Adrenal gland (tissue), 12 donors: ENCODE results near the gene ATXN1. TPM values are rescaled to one million over a fixed set of nuclear protein-coding genes. Genes with fewer than 3 reads are reported as not detected.

Source experiments
- DNase-seq, 7 donors: peaks; one replicate each; pipeline ENCODE4 v3.0.0-alpha.2; 2019 to 2020
- H3K27ac ChIP-seq, 5 donors: fragments of 200-600 bp; sonication (generic) in 4 of 5; 1 replicate in 3 of 5; 2 replicates in 2 of 5; pipeline versions ENCODE4 v1.5.1 to v1.8.0; 2016 to 2020; ENCODE audit warnings: mild to moderate bottlenecking in 1 of 5
- H3K27me3 ChIP-seq: fragments of 200-600 bp; 2 replicates; pipeline ENCODE4 v1.8.0; 2021
- H3K36me3 ChIP-seq, 2 donors: fragments of 200-600 bp; replicated peaks in 1 of 2; 1 replicate in 1 of 2; 2 replicates in 1 of 2; pipeline versions ENCODE4 v1.5.1 to v1.8.0; 2018 to 2022
- H3K4me1 ChIP-seq, 2 donors: fragments of 200-600 bp; replicated peaks in 1 of 2; 1 replicate in 1 of 2; 2 replicates in 1 of 2; pipeline versions ENCODE4 v1.5.1 to v1.8.0; 2018 to 2021
- H3K4me3 ChIP-seq, 4 donors: fragments of 200-600 bp; sonication (generic) in 3 of 4; one replicate each; pipeline ENCODE4 v1.5.1; 2016 to 2018
- H3K9me3 ChIP-seq, 3 donors: fragments of 200-600 bp; sonication (generic) in 1 of 3; replicated peaks in 1 of 3; 1 replicate in 2 of 3; 2 replicates in 1 of 3; pipeline versions ENCODE4 v1.5.1 to v1.8.0; 2016 to 2021
- POLR2A ChIP-seq, 2 donors: fragments of 450-650 bp; IDR thresholded peaks; one replicate each; pipeline ENCODE4 v1.6.1; 2017; ENCODE audit warnings: antibody characterized with exemption in 2 of 2, mild to moderate bottlenecking in 2 of 2, moderate library complexity in 1 of 2
- WGBS, 4 donors: extraction: QIAGEN DNeasy Blood & Tissue Kit in 2 of 4; methylation state at CpG; one replicate each; pipeline versions ENCODE4 v1.1.5 to v1.1.7; 2013 to 2017; 5-methylcytosine and 5-hydroxymethylcytosine counted together
- intact Hi-C, 2 donors: fragments of 100-400 bp; cut with DNase I; formaldehyde crosslinking; loops; one replicate each; pipeline versions ENCODE4 v1.14.1 to v1.15.0; 2022 to 2023
- polyA plus RNA-seq, 3 donors: library from polyadenylated mRNA; stranded (reverse); fragments of 200-250 nt in 2 of 3; fragments of 350-450 nt in 1 of 3; fragmentation: Illumina TruSeq in 1 of 3; extraction: RNeasy Lipid Tissue Mini Kit (QIAGEN cat#74804) in 1 of 3; gene quantifications; one replicate each; pipeline ENCODE4 v1.2.3, GENCODE V29; 2013 to 2014
- total RNA-seq, 9 donors: library from RNA; depleted of rRNA in 4 of 9; stranded (reverse); fragments of >200 nt in 4 of 9; fragments of 120-200 nt in 1 of 9; fragmentation: NEBNext Ultra II Directional in 1 of 9; extraction: Animal tissue kit (Norgen Biotek cat#: 25700) in 1 of 9; gene quantifications; one replicate each; pipeline versions ENCODE4 v1.1.0 to v1.2.4, GENCODE V29; 2013 to 2023
- TF ChIP-seq, protein P1 (sequence below), 6 experiments: fragments of 450-650 bp in 4 of 6; fragments of 200-600 bp in 2 of 6; sonication (generic) in 1 of 6; IDR thresholded peaks; 1 replicate in 5 of 6; 2 replicates in 1 of 6; pipeline versions ENCODE4 v1.5.1 to v1.8.0; 2016 to 2021; ENCODE audit warnings: antibody characterized with exemption in 6 of 6, mild to moderate bottlenecking in 2 of 6, moderate library complexity in 1 of 6
- donor health status: healthy with polysubstance abuse.
- donor health status: Bipolar disorder and iron deficiency.
- donor health status: DM: yes; HTN: yes; CAD: no.
- donor health status: DM: no; HTN: no; CAD: no.
- donor health status: DM: no; HTN: no; CAD: no.
- donor health status: DM: yes; HTN: yes; CAD: no.

ATXN1 gene
- total and polyA plus RNA-seq, 12 donors, result 3.4 to 51.3 (median 25.4) TPM

DNA sequence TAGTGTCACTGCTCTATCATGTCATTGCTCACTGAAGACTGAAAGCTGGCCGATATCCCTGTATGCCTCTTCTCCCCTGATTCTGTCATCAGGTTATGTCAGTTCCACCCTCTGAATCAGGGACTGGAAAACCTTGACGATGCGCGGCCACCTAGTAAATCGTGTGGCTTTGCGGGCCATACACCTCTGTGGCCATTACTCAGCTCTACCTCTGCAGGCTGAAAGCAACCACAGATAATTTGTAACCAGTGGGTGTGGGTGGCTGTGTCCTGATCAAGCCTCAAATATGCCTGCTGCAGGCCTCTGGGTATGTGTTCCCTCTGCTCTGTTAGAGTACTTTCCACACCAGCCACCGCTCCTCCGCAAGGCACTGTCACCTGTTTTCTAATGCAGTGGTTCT, 417.7 kb downstream of the ATXN1 start:
- intact Hi-C loops, result no loop called here
- Histone ChIP-seq H3K27me3 (no peaks in the 10 kb centered on the region), H3K9me3 (no peaks in the 10 kb centered on the region), H3K27ac (no peak overlapping the region), H3K4me1 (peaks cover 14 to 25% of the 10 kb centered on the region in 2 donors), H3K4me3 (no peak overlapping the region), H3K36me3 (no peaks in the 10 kb centered on the region)
- WGBS, 4 donors, result 91 to 96% (median 95%) methylated on average over 8 of the region's 8 CpGs
- DNase-seq, result peak in 1 of 7 donors; percentile 51
- TF ChIP-seq, protein P1, sequence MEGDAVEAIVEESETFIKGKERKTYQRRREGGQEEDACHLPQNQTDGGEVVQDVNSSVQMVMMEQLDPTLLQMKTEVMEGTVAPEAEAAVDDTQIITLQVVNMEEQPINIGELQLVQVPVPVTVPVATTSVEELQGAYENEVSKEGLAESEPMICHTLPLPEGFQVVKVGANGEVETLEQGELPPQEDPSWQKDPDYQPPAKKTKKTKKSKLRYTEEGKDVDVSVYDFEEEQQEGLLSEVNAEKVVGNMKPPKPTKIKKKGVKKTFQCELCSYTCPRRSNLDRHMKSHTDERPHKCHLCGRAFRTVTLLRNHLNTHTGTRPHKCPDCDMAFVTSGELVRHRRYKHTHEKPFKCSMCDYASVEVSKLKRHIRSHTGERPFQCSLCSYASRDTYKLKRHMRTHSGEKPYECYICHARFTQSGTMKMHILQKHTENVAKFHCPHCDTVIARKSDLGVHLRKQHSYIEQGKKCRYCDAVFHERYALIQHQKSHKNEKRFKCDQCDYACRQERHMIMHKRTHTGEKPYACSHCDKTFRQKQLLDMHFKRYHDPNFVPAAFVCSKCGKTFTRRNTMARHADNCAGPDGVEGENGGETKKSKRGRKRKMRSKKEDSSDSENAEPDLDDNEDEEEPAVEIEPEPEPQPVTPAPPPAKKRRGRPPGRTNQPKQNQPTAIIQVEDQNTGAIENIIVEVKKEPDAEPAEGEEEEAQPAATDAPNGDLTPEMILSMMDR (IDR thresholded peaks at IDR 0.05), result no peak
- TF ChIP-seq POLR2A (IDR thresholded peaks at IDR 0.05), result no peak

DNA sequence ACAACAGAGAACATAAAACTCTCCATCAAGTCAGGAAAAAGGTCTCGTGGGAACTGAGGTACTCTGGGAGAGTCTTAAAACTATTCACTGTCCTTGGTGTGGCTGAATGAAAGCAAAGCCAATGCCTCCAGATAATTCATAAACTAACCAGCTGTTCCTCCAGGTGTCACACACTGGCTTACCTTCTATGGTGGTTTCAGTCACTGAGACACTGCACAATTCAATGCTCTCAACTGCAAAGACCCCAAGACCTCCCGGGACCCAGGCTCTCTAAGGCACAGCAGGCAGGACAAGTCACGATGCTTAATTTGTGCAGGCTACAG, 422.0 kb downstream of the ATXN1 start:
- peaks cover 22 to 33% of the 10 kb centered on the region in 2 donors for H3K4me1 ChIP-seq
- DNase-seq, result no peak
- H3K4me3 ChIP-seq, result no peak overlapping the region
- no peaks in the 10 kb centered on the region for H3K36me3 ChIP-seq
- intact Hi-C loops, result loop anchor here (10.0 kb wide), 1 partner anchor 426 kb away; the partner anchor contains the start of gene ATXN1 (in 2 of the 2)
- WGBS, 4 donors, result 63 to 74% (median 68%) methylated on average over 3 of the region's 3 CpGs
- no peaks in the 10 kb centered on the region for H3K27me3 ChIP-seq
- H3K27ac ChIP-seq, result peak overlapping the region in 2 of 5 donors; percentile 24 to 41
- H3K9me3 ChIP-seq, result no peaks in the 10 kb centered on the region
- no peak for TF ChIP-seq POLR2A (IDR thresholded peaks at IDR 0.05)
- TF ChIP-seq, protein P1 (IDR thresholded peaks at IDR 0.05), result no peak

DNA sequence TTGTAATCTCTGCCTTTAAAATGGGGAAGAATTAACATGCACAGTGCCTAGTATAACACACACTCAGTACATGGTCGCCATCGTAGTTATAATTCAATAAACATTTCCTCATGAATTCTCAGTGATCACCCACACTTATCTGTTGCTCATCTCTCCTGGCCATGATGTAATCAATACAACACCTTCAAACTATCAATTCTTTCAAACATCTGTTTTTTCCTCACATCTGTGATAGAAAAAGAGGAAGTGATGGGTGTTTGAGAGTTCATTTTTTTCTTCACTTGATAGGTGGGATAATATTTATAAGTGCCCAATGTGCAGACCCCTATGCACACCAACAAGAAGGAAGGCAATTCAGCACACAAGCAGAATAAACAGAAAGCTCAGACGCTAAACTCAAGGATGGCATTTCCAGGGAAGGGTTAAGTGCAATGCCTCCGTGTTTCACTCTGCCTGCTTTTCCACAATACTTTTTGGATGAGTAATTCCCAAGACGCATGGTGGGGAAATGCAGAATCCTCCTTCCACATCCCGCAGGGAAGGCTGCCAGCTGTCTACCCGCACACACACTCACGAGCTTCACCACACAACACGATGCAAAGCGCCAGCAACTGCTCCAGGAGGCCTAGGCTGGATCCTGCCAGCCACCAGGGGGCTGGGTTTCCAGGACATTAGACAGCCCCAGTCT, 422.5 kb downstream of the ATXN1 start:
- H3K27ac ChIP-seq, result peak overlapping the region in 2 of 5 donors; percentile 24 to 41
- no peaks in the 10 kb centered on the region for H3K9me3 ChIP-seq
- TF ChIP-seq, protein P1 (IDR thresholded peaks at IDR 0.05), result peak; percentile 16 to 49 (median 44)
- no peak for TF ChIP-seq POLR2A (IDR thresholded peaks at IDR 0.05)
- DNase-seq, result peak; percentile 57 to 89 (median 82)
- no peak overlapping the region for H3K4me3 ChIP-seq
- H3K36me3 ChIP-seq, result no peaks in the 10 kb centered on the region
- no peaks in the 10 kb centered on the region for H3K27me3 ChIP-seq
- peaks cover 23 to 38% of the 10 kb centered on the region in 2 donors for H3K4me1 ChIP-seq
- WGBS, 4 donors, result 35 to 48% (median 41%) methylated on average over 10 of the region's 10 CpGs
- intact Hi-C loops, result loop anchor here (10.0 kb wide), 1 partner anchor 426 kb away; the partner anchor contains the start of gene ATXN1 (in 2 of the 2)

DNA sequence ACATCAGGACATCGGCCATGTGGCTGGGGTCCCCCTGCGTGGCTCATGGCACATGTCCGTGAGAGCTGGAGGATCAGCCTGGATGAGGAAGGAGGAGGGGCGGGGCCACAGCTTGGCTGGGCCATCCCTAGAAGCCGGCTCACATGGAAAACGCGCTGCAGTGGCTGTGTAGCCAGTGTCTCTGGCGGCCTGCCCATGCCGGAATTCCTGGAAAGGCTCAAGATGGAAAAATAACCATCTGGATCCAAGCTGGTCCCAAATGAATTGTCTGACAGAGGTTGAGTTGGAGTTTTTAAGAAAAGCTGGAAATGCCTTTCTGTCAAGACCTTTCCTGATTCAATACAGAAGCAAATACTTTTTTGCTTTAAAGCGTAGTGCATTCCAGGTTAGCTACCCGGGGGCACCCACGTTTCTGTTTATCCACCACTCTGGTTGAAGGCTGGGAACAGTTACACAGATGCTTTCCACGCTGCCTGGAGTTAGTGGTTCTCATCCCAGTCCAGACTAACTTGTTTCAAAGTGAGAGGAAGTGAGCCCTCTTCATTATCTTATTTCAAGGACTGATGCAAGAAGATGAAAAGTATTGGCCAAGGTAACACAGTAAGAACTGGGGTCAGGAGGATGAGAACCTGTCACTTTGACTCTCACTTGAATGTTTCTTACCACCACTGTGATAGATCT, 423.8 kb downstream of the ATXN1 start:
- Histone ChIP-seq H3K27ac (peak overlapping the region in 1 of 5 donors; percentile 53), H3K36me3 (no peaks in the 10 kb centered on the region), H3K4me3 (no peak overlapping the region), H3K9me3 (no peaks in the 10 kb centered on the region), H3K4me1 (peaks cover 23 to 46% of the 10 kb centered on the region in 2 donors), H3K27me3 (no peaks in the 10 kb centered on the region)
- DNase-seq, result peak; percentile 77 to 94 (median 85)
- TF ChIP-seq, protein P1 (IDR thresholded peaks at IDR 0.05), result no peak
- TF ChIP-seq POLR2A (IDR thresholded peaks at IDR 0.05), result no peak
- 39 to 71% (median 54%) methylated on average over 7 to 13 of the region's 13 CpGs for WGBS, 4 donors
- intact Hi-C loops, result loop anchor here (10.0 kb wide), 1 partner anchor 427 kb away; the partner anchor contains the start of gene ATXN1 (in 2 of the 2)
